HFFc6 (cell line): Measurements from ENCODE around the gene CD2. TPM values are rescaled to one million over a fixed set of nuclear protein-coding genes. Genes with fewer than 3 reads are reported as not detected.
A peak's percentile ranks its signal among the peaks of the same experiment; 100 is the strongest.

Experiments used
- DNase-seq: peaks from one replicate; pipeline ENCODE4 v3.0.0-alpha.2; 2018
- H3K27ac Mint-ChIP-seq: 2 replicates; pipeline ENCODE4 v1.8.0; 2020; ENCODE audit warnings: mild to moderate bottlenecking, mixed read lengths
- H3K27me3 Mint-ChIP-seq: 2 replicates; pipeline ENCODE4 v1.8.0; 2021; ENCODE audit warnings: mild to moderate bottlenecking, moderate library complexity, mixed read lengths; ENCODE audit not compliant: insufficient read depth
- H3K36me3 Mint-ChIP-seq: 2 replicates; pipeline ENCODE4 v1.8.0; 2021; ENCODE audit warnings: low read depth, mixed read lengths
- H3K4me1 Mint-ChIP-seq: 2 replicates; pipeline ENCODE4 v1.8.0; 2020; ENCODE audit warnings: low read depth, mixed read lengths
- H3K4me3 Mint-ChIP-seq: 2 replicates; pipeline ENCODE4 v1.8.0; 2020; ENCODE audit warnings: mild to moderate bottlenecking, moderate library complexity, mixed read lengths
- H3K9me3 Mint-ChIP-seq: 2 replicates; pipeline ENCODE4 v1.8.0; 2020; ENCODE audit warnings: mild to moderate bottlenecking, mixed read lengths
- total RNA-seq, 6 experiments: library from RNA; stranded (reverse); fragmentation: NEBNext Ultra II Directional; extraction: Animal tissue kit (Norgen Biotek cat#: 25700); gene quantifications; 2 replicates in 1 of 6; 3 replicates in 5 of 6; pipeline ENCODE4 v1.2.3, GENCODE V29; 2021
- TF ChIP-seq, protein P1 (sequence below): fragments of 200-600 bp; sonication (generic); IDR thresholded peaks from 2 replicates; pipeline ENCODE4 v1.5.0; 2021; ENCODE audit warnings: antibody characterized with exemption, mild to moderate bottlenecking

Gene CD2
- total RNA-seq, 6 experiments from 2014 or later = not detected

DNA sequence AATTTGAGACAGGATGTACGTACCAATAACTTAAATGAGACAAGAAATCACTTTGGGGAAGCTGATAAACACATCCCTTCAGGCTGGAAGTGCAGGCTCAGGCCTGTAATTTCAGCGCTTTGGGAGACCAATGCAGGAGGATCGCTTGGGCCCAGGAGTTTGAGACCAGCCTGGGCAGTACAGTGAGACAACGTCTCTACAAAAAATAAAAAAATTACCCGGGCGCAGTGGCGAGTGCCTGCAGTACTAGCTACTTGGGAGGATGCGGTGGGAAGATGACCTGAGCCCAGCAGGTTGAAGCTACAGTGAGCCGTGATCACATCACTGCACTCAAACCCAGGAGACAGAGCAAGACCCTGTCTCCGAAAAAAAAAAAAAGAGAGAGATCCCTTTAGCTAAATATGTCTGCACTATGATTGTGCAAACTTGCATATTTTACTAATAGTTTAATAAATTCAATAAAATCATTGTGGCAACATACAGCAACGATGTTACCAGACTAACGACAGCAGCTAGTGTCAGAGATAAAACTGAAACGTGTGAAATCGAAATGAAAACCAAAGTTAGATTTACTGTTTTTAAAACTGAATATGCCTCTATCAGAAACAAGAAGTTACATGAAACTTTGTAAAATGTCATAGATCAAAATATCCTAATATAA lies 54.7 kb downstream of the CD2 start:
- DNase-seq = no peak
- Mint-ChIP-seq H3K9me3 (no peaks in the 10 kb centered on the region), H3K4me1 (no peaks in the 10 kb centered on the region), H3K4me3 (no peak overlapping the region), H3K27ac (no peak overlapping the region), H3K27me3 (peaks cover 6% of the 10 kb centered on the region), H3K36me3 (no peaks in the 10 kb centered on the region)
- TF ChIP-seq, protein P1, sequence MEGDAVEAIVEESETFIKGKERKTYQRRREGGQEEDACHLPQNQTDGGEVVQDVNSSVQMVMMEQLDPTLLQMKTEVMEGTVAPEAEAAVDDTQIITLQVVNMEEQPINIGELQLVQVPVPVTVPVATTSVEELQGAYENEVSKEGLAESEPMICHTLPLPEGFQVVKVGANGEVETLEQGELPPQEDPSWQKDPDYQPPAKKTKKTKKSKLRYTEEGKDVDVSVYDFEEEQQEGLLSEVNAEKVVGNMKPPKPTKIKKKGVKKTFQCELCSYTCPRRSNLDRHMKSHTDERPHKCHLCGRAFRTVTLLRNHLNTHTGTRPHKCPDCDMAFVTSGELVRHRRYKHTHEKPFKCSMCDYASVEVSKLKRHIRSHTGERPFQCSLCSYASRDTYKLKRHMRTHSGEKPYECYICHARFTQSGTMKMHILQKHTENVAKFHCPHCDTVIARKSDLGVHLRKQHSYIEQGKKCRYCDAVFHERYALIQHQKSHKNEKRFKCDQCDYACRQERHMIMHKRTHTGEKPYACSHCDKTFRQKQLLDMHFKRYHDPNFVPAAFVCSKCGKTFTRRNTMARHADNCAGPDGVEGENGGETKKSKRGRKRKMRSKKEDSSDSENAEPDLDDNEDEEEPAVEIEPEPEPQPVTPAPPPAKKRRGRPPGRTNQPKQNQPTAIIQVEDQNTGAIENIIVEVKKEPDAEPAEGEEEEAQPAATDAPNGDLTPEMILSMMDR = no peak

DNA sequence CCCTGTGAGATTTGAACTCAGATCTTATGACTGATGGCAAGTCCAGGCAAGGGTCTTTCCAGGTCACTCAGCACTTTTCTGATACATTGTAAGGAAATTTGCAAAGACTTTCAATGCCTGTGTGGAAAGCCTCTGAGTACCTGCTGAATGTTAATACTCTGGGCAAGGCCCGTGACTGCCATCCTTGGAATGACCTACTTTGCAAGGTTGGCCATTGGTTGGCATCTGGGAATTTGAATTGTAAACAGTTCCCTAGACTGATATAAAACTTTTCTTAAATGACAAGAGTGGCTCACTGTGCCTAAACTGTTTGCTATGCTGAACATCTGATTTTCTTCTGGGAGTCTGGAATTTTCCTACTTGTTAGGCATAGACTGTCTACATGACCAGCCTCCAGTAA lies 57.1 kb downstream of the CD2 start:
- H3K4me1 Mint-ChIP-seq = no peaks in the 10 kb centered on the region
- TF ChIP-seq, protein P1 = no peak
- H3K27me3 Mint-ChIP-seq = peaks cover 2% of the 10 kb centered on the region
- no peak overlapping the region for H3K4me3 Mint-ChIP-seq
- DNase-seq = no peak
- no peaks in the 10 kb centered on the region for H3K36me3 Mint-ChIP-seq
- H3K9me3 Mint-ChIP-seq = no peaks in the 10 kb centered on the region
- H3K27ac Mint-ChIP-seq = no peak overlapping the region

DNA sequence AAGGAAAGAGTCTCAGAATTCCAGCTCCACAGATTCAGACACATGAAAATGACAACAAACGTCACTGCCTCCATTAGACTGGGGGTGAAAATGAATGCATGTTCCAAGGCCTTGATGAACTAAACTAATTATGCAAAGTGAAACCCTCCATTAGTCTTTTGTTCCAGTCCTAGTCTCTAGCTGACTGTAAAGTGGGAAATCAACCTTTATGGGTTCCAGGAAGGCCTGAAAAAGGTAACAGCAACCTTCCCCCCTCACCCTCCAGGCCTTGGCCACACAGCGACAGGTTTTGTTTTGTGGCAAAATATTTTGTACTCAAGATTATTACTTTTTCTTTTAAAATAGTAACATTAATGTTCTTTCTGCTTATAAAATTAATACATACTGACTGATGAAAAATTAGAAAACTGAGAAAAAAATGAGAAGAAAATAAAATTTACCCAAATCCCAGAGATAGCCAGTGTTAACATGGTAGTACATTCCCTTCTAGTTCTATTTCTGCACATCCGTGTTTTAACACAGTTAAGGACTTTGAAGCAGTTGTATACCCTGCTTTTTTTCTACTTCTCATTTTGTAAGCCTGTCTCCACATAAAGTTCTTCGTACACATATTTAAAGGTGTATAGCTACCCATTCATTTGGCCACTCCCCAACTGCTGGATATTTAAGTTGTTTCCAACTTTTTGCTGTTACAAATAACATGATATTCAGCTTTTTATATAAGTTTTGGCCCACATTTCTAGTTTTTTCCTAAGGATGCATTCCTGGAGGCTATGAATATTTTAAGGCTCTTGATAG lies 60.9 kb downstream of the CD2 start:
- no peak overlapping the region for H3K4me3 Mint-ChIP-seq
- H3K27ac Mint-ChIP-seq = no peak overlapping the region
- H3K4me1 Mint-ChIP-seq = 0 out of 2 replicates have a peak, but pooled peaks cover 1% of the 10 kb centered on the region
- no peaks in the 10 kb centered on the region; the same call in 1 of the 2 replicates for H3K27me3 Mint-ChIP-seq
- TF ChIP-seq, protein P1 = no peak
- DNase-seq = no peak
- H3K9me3 Mint-ChIP-seq = no peaks in the 10 kb centered on the region
- H3K36me3 Mint-ChIP-seq = no peaks in the 10 kb centered on the region

DNA sequence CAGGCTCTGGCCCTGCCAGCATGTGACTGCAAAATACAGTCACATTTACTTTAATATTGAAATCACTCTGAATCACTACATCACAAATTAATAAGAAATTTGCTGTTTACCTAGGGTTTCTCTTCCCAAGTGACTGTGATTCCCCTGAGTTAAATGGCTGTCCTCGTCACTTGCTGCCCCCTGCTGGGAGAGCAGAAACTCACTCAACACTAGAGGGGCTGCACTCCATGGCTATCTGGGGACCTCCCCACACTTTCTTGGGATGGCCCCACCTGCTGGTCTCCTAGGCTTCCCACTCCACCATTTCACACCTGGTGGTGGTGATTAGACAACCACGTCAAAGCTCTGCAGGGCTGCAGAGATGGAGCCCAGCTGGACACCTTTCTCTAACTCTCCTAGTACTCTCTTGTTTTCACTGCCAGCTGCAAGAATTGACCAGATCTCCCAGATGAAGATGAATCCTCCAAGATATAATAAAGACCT lies 63.4 kb downstream of the CD2 start:
- Mint-ChIP-seq H3K36me3 (no peaks in the 10 kb centered on the region), H3K27me3 (no peaks in the 10 kb centered on the region; the same call in none of the 2 replicates), H3K27ac (no peak overlapping the region), H3K4me1 (0 out of 2 replicates have a peak, but pooled peaks cover 8% of the 10 kb centered on the region), H3K4me3 (no peak overlapping the region), H3K9me3 (no peaks in the 10 kb centered on the region)
- peak; percentile 25 for DNase-seq
- TF ChIP-seq, protein P1 = peak; percentile 84

Other genes starting within 250 kb of the CD2 start
- 1 to 10 TPM; 6.6 to 9.5 (median 8.5) TPM for gene CD58, start 183.4 kb upstream of the CD2 start, total RNA-seq
- gene IGSF3, start 86.7 kb upstream of the CD2 start, total RNA-seq = not detected
- under 1 TPM in 1 of 6 experiments, not detected in 5; 0.14 TPM for gene PTGFRN, start 155.5 kb downstream of the CD2 start, total RNA-seq
- not detected for gene CD101, start 247.3 kb downstream of the CD2 start, total RNA-seq